Type B pancreatic cell (in vitro differentiated cells): ENCODE measurements around the gene GNAS-AS1. TPM values are rescaled to one million over a fixed set of nuclear protein-coding genes. Genes with fewer than 3 reads are reported as not detected.
"Not testable (repeated sequence)": the region's sequence is repeated elsewhere in the genome, so short reads cannot be mapped to it uniquely, and the experiment has no call there.

Experiments
- DNase-seq: peaks from one replicate; pipeline ENCODE4 v3.0.0; 2021; ENCODE audit warnings: mixed read lengths; ENCODE audit not compliant: unreplicated experiment; ENCODE audit errors: extremely low spot score
- H3K27ac Mint-ChIP-seq: 2 replicates; pipeline ENCODE4 v1.8.0; 2021; ENCODE audit warnings: mild to moderate bottlenecking, mixed read lengths
- H3K27me3 Mint-ChIP-seq: 2 replicates; pipeline ENCODE4 v1.8.0; 2021; ENCODE audit warnings: mixed read lengths
- H3K36me3 Mint-ChIP-seq: 2 replicates; pipeline ENCODE4 v1.8.0; 2021; ENCODE audit warnings: mixed read lengths
- H3K4me1 Mint-ChIP-seq: one replicate; pipeline ENCODE4 v1.8.0; 2021; ENCODE audit warnings: mixed read lengths; ENCODE audit not compliant: unreplicated experiment
- H3K4me3 Mint-ChIP-seq: 2 replicates; pipeline ENCODE4 v1.8.0; 2021; ENCODE audit warnings: mild to moderate bottlenecking, mixed read lengths
- H3K9me3 Mint-ChIP-seq: 2 replicates; pipeline ENCODE4 v1.8.0; 2021; ENCODE audit warnings: mixed read lengths
- total RNA-seq: library from RNA; stranded (reverse); gene quantifications from 2 replicates; pipeline ENCODE4 v1.2.1, GENCODE V29; 2021; ENCODE audit warnings: low replicate concordance
- TF ChIP-seq, protein P1 (sequence below): fragments of 200-600 bp; sonication (generic); conservative IDR thresholded peaks from 2 replicates; pipeline ENCODE4 v1.5.0; 2021; ENCODE audit warnings: antibody characterized with exemption, mild to moderate bottlenecking

The GNAS-AS1 gene
- total RNA-seq, 1 donor from 2014 or later = 6.1 TPM

GRCh38 chr20:58837717-58838116 lies 13.0 kb downstream of the GNAS-AS1 start:
- peaks cover 23% of the 10 kb centered on the region for H3K36me3 Mint-ChIP-seq
- TF ChIP-seq, protein P1, sequence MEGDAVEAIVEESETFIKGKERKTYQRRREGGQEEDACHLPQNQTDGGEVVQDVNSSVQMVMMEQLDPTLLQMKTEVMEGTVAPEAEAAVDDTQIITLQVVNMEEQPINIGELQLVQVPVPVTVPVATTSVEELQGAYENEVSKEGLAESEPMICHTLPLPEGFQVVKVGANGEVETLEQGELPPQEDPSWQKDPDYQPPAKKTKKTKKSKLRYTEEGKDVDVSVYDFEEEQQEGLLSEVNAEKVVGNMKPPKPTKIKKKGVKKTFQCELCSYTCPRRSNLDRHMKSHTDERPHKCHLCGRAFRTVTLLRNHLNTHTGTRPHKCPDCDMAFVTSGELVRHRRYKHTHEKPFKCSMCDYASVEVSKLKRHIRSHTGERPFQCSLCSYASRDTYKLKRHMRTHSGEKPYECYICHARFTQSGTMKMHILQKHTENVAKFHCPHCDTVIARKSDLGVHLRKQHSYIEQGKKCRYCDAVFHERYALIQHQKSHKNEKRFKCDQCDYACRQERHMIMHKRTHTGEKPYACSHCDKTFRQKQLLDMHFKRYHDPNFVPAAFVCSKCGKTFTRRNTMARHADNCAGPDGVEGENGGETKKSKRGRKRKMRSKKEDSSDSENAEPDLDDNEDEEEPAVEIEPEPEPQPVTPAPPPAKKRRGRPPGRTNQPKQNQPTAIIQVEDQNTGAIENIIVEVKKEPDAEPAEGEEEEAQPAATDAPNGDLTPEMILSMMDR = no peak
- H3K9me3 Mint-ChIP-seq = no peaks in the 10 kb centered on the region
- peaks cover 8% of the 10 kb centered on the region for H3K4me1 Mint-ChIP-seq
- peaks cover 66% of the 10 kb centered on the region for H3K27me3 Mint-ChIP-seq
- H3K4me3 Mint-ChIP-seq = no peak overlapping the region
- H3K27ac Mint-ChIP-seq = no peak overlapping the region
- no peak for DNase-seq

- H3K27ac Mint-ChIP-seq = no peak overlapping the region
- no peak overlapping the region for H3K4me3 Mint-ChIP-seq
Observed at GRCh38 chr20:58836616-58837204, 14.0 kb downstream of the GNAS-AS1 start.

DNA sequence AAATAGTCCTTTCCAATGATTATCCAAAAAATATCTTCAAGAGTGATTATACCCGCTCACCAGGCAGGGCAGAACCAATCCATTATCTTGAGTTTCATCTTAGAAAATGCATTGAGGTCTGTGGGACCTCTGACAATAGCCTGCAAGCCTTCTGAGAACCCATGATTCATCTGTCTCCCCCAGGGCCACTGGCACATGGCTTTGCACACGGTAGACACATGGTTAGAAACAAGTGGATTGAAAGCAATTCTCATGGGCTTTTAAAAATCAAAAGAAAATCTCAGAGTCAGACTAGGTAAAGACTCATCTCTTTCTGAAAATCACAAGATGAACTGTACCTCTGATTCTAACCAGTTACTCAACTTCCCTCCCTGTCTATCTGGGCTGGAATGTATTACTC lies 15.5 kb downstream of the GNAS-AS1 start:
- TF ChIP-seq, protein P1 = no peak
- no peaks in the 10 kb centered on the region for H3K9me3 Mint-ChIP-seq
- peaks cover 41% of the 10 kb centered on the region for H3K27me3 Mint-ChIP-seq
- DNase-seq = no peak
- no peak overlapping the region for H3K27ac Mint-ChIP-seq
- H3K4me3 Mint-ChIP-seq = no peak overlapping the region
- H3K36me3 Mint-ChIP-seq = peaks cover 8% of the 10 kb centered on the region
- H3K4me1 Mint-ChIP-seq = peaks cover 3% of the 10 kb centered on the region

More at GRCh38 chr20:58836616-58837204, 14.0 kb downstream of the GNAS-AS1 start:
- DNase-seq = no peak
- peaks cover 17% of the 10 kb centered on the region for H3K36me3 Mint-ChIP-seq
- no peaks in the 10 kb centered on the region for H3K9me3 Mint-ChIP-seq
- TF ChIP-seq, protein P1 = no peak
- peaks cover 3% of the 10 kb centered on the region for H3K4me1 Mint-ChIP-seq
- H3K27me3 Mint-ChIP-seq = peaks cover 56% of the 10 kb centered on the region

DNA sequence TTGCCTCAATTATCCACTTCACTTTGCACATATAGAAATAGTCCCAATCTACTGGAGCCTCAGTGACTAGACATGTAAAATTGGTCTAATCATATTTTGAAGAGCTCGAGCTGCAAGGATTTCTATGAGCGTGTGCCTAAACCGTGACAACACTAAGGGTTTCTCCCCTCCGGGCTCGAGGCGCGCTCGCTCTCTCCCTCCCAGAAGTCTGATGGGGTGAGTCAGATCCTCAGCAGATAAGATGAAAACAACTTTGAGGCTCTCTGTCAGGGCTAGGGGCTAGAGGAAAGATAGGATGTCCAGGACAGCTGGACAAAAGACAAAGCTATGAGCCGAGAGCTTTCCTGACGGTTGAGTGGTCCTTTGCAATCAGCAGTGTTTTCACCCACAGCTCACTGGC lies 16.8 kb downstream of the GNAS-AS1 start:
- H3K36me3 Mint-ChIP-seq = peaks cover 10% of the 10 kb centered on the region
- H3K27me3 Mint-ChIP-seq = peaks cover 34% of the 10 kb centered on the region
- H3K4me3 Mint-ChIP-seq = no peak overlapping the region
- TF ChIP-seq, protein P1 = no peak
- H3K4me1 Mint-ChIP-seq = peaks cover 5% of the 10 kb centered on the region
- no peak overlapping the region for H3K27ac Mint-ChIP-seq
- no peak for DNase-seq
- peaks cover 4% of the 10 kb centered on the region for H3K9me3 Mint-ChIP-seq

DNA sequence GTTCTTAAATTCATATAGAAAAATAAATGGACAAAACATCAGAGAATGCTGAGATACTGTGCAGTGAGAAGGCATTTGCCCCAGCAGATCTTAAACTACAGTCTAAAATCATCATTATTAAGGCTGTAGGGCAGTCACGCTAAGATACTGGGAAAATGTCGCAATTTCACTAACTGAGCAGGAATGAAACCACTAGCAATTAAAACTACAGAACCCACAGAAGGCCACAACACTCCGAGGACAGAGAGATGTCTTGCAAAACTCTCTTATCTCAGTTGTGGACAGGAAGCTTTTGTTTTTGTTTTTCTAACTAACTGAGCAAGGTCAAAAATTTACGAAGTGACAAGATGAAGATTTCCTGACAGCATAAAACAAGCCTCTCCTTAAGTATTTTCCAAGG lies 18.2 kb downstream of the GNAS-AS1 start:
- H3K4me3 Mint-ChIP-seq = no peak overlapping the region
- H3K36me3 Mint-ChIP-seq = peaks cover 12% of the 10 kb centered on the region
- peaks cover 28% of the 10 kb centered on the region for H3K27me3 Mint-ChIP-seq
- H3K27ac Mint-ChIP-seq = no peak overlapping the region
- peaks cover 6% of the 10 kb centered on the region for H3K9me3 Mint-ChIP-seq
- TF ChIP-seq, protein P1 = no peak
- no peak for DNase-seq
- H3K4me1 Mint-ChIP-seq = peaks cover 5% of the 10 kb centered on the region

DNA sequence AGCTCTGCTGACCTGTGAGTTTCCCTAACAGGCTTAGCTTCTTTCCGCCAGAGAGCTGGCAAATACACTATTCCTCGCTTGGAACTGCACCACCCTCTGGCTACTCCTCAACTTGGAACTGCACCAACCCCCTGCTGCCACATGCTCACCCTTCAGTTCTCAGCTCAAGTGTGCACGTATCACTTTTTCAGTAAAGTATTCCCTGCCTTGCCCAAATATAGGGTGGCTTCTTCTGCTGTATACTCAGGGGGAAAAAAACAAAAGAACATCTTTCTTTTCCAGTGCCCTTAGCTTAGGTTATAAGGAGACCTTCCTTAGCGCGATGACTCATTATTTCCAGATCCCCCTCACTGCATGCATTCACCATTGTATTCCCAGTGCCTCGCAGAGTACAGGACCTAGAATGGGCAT lies 21.2 kb downstream of the GNAS-AS1 start:
- H3K27me3 Mint-ChIP-seq = peaks cover 14% of the 10 kb centered on the region
- no peak overlapping the region for H3K4me3 Mint-ChIP-seq
- no peak overlapping the region for H3K27ac Mint-ChIP-seq
- H3K9me3 Mint-ChIP-seq = peaks cover 6% of the 10 kb centered on the region
- peaks cover 5% of the 10 kb centered on the region for H3K4me1 Mint-ChIP-seq
- peaks cover 15% of the 10 kb centered on the region for H3K36me3 Mint-ChIP-seq
- TF ChIP-seq, protein P1 = no peak
- no peak for DNase-seq

- not testable (repeated sequence) for H3K4me3 Mint-ChIP-seq, H3K4me1 Mint-ChIP-seq, H3K27me3 Mint-ChIP-seq, H3K9me3 Mint-ChIP-seq, DNase-seq
- peak overlapping the region; percentile 18 for H3K27ac Mint-ChIP-seq
- peaks cover 14% of the 10 kb centered on the region for H3K36me3 Mint-ChIP-seq
Observed at GRCh38 chr20:58828804-58829203, 21.9 kb downstream of the GNAS-AS1 start.
